AG10803 (cell line): ENCODE results near the gene DCD.
"Not testable (repeated sequence)": the region's sequence is repeated elsewhere in the genome, so short reads cannot be mapped to it uniquely, and the experiment has no call there.

Experiments
- DNase-seq: peaks from one replicate; pipeline ENCODE4 v3.0.0; 2010; ENCODE audit warnings: low read depth
- H3K4me3 ChIP-seq: 2 replicates; pipeline ENCODE4 v1.5.1; 2011; ENCODE audit warnings: mild to moderate bottlenecking, low read length, control low read depth
- CTCF ChIP-seq: conservative IDR thresholded peaks from 2 replicates; pipeline ENCODE4 v1.5.1; 2011; ENCODE audit warnings: mild to moderate bottlenecking, low read length, control low read depth, inconsistent platforms

The DCD gene

GRCh38 chr12:54684636-54685630 is 36.8 kb upstream of the DCD start:
- DNase-seq = no peak
- H3K4me3 ChIP-seq = no peak overlapping the region
- TF ChIP-seq CTCF = no peak

- TF ChIP-seq CTCF = no peak
- no peak for DNase-seq
- H3K4me3 ChIP-seq = no peak overlapping the region
Measured at GRCh38 chr12:54683398-54683797, 35.2 kb upstream of the DCD start.

GRCh38 chr12:54682674-54683073 is 34.5 kb upstream of the DCD start:
- no peak for TF ChIP-seq CTCF
- DNase-seq = no peak
- no peak overlapping the region for H3K4me3 ChIP-seq

GRCh38 chr12:54680374-54680773 is 32.2 kb upstream of the DCD start:
- TF ChIP-seq CTCF = peak; percentile 45
- no peak overlapping the region for H3K4me3 ChIP-seq
- DNase-seq = no peak

GRCh38 chr12:54678131-54678530 is 30.0 kb upstream of the DCD start:
- DNase-seq = no peak
- no peak for TF ChIP-seq CTCF
- no peak overlapping the region for H3K4me3 ChIP-seq

- TF ChIP-seq CTCF = no peak
- H3K4me3 ChIP-seq = no peak overlapping the region
- no peak for DNase-seq
Measured at GRCh38 chr12:54667945-54668344, 19.8 kb upstream of the DCD start.

GRCh38 chr12:54666008-54666407 is 17.8 kb upstream of the DCD start:
- H3K4me3 ChIP-seq = no peak overlapping the region
- TF ChIP-seq CTCF = no peak
- DNase-seq = no peak

- not testable (repeated sequence) for DNase-seq, H3K4me3 ChIP-seq
Measured at GRCh38 chr12:54665022-54665635, 17.0 kb upstream of the DCD start.
